HG03039 (cell line): ENCODE results near the gene DIABLO.
"Not testable (repeated sequence)": the region's sequence is repeated elsewhere in the genome, so short reads cannot be mapped to it uniquely, and the experiment has no call there.

ENCODE experiments used
- ATAC-seq: cut with Tn5 transposase; IDR thresholded peaks from one replicate; pipeline ENCODE4 v1.9.1; 2021; ENCODE audit warnings: mild to moderate bottlenecking, moderate library complexity; ENCODE audit not compliant: unreplicated experiment

The DIABLO gene

GRCh38 chr12:122215771-122216170 lies 10.1 kb downstream of the DIABLO start:
- no peak for ATAC-seq

DNA sequence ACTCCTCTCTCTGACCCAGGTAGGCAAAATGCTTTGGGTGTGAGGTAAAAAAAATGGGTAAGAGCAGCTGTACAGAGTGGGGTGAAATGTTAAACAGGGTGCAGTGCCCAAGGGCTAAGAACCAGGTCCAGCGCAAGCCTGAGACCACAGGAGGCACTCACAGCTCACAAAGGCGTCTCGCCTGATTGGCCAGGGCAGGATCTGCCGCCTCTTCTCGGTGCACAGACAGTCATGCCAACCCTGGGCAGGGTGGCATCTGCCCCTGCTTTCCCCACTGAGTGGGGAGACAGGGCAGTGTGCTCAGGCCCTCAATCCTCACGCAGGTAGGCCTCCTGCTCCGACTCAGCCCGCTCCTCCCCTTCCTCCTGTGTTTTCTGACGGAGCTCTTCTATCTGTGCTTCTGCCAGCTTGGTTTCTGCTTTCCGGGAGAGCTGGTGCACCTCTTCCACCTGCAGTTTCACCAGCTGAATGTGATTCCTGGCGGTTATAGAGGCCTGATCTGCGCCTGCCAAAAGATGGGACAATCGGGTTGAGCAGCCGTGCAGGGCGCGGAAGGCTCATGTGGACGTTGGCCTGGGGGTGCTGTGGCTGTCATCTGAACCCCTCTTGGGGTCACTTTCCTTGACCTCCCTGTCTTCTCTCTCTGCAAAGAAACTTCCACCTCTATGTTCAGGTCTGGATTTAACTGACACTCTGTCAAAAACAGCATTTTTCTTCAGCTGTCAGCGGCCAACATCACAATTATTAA lies 17.6 kb downstream of the DIABLO start:
- ATAC-seq, result no peak

DNA sequence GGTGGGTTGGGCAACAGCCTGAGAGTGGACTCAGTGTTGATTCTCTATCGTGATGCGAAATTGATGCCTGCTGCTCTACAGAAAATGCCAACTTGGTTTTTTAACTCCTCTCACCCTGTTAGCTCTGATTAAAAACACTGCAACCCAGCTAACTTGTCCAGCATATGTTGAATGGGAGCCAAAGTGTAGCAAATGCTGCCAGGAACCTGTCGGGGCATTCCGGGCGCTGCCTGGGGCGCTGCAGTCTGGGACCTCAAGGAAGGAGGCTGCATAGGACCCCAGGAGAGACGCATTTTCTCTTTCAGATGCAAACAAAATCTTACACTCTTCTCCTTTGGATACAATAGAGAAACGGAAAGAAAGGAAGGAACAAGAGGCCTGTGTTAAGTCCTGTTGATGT lies 18.5 kb downstream of the DIABLO start:
- no peak for ATAC-seq

DNA sequence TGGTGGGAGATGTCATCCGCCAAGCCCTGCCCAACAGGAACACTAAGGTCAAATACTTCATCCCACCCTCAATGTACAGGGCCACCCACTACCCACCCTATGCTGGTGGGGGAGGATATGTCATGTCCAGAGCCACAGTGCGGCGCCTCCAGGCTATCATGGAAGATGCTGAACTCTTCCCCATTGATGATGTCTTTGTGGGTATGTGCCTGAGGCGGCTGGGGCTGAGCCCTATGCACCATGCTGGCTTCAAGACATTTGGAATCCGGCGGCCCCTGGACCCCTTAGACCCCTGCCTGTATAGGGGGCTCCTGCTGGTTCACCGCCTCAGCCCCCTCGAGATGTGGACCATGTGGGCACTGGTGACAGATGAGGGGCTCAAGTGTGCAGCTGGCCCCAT lies 18.9 kb downstream of the DIABLO start:
- ATAC-seq, result no peak

- ATAC-seq, result no peak
These were observed 19.6 kb downstream of the DIABLO start for GRCh38 chr12:122206111-122206881.

- no peak for ATAC-seq
These were observed 20.6 kb downstream of the DIABLO start for GRCh38 chr12:122205053-122205925.

DNA sequence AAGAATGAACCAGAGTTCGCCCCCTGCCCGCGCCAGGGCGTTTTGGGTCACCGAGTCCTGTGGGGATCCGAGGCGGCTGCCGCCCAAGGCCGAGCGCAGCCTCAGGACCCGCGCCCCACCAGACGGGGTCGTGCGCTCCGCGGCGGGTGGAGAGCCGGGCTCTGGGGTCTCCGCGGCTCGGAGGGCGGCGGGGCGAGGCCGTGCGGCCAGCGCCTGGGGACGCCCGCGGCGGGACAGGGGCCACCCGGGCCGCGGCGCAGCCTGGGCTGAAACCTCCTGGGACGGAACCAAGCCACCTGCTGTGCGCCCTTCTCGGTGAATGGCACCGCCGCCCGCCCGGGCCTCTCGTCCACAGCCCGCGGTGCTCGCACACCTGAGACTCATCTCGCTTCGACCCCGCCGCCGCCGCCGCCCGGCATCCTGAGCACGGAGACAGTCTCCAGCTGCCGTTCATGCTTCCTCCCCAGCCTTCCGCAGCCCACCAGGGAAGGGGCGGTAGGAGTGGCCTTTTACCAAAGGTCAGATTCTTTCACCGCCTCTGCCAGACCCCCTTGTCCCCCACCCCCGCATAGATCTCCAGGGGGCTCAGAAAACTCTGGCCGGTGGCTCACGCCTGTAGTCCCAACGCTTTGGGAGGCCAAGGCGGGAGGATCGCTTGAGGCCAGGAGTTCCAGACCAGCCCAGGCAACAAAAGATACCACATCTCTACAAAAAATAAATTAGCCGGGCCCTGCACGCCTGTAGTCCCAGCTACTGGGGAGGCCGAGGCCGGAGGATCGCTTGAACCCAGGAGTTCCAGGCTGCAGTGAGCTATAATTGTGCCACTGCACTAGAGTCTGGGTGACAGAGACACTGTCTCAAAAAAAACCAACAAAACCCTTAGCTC lies 21.4 kb downstream of the DIABLO start:
- no peak for ATAC-seq

GRCh38 chr12:122203301-122204166 lies 22.3 kb downstream of the DIABLO start, which contains the start of gene B3GNT4:
B3GNT4 (plus strand) TSS chr12:122203709; CDS start chr12:122204619, 910 bp downstream.
- ATAC-seq, result no peak

DNA sequence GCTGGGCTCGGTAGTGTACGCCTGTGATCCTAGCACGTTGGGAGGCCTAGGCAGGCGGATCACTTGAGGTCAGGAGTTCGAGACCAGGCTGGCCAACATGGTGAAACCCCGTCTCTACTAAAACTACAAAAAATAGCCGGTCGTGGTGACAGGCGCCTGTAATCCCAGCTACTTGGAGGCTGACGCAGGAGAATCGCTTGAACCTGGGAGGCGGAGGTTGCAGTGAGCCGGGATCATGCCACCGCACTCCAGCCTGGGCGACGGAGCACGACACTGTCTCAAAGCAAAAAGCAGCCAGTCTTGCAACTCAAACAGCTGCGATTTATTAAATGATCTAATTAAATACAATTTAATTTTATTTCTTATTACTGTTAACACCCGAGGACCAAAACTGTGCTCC lies 23.0 kb downstream of the DIABLO start:
- not testable (repeated sequence) for ATAC-seq

GRCh38 chr12:122202017-122202416 lies 23.8 kb downstream of the DIABLO start:
- ATAC-seq, result no peak

DNA sequence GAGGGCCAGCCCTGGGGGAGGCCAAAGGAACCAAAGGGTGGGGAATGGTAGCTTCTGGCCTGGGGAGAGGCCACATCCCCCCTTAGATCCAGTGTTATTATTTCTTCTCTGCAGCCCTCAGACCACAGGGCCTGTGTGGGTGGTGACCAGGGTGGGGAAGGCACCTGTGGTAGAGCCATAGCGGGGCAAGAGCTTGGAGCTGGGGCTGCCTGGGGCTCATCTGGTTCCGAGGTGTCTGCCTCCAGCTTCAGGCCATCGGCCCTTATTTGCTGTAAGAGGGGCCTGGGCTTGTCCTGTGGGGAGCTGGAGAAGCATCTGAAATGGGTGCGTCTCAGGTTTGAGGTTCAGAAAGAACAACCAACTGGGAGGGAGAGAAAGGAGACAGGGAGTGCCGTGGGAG lies 24.5 kb downstream of the DIABLO start:
- no peak for ATAC-seq

- ATAC-seq, result no peak
These were observed 25.2 kb downstream of the DIABLO start for GRCh38 chr12:122200541-122201175.

DNA sequence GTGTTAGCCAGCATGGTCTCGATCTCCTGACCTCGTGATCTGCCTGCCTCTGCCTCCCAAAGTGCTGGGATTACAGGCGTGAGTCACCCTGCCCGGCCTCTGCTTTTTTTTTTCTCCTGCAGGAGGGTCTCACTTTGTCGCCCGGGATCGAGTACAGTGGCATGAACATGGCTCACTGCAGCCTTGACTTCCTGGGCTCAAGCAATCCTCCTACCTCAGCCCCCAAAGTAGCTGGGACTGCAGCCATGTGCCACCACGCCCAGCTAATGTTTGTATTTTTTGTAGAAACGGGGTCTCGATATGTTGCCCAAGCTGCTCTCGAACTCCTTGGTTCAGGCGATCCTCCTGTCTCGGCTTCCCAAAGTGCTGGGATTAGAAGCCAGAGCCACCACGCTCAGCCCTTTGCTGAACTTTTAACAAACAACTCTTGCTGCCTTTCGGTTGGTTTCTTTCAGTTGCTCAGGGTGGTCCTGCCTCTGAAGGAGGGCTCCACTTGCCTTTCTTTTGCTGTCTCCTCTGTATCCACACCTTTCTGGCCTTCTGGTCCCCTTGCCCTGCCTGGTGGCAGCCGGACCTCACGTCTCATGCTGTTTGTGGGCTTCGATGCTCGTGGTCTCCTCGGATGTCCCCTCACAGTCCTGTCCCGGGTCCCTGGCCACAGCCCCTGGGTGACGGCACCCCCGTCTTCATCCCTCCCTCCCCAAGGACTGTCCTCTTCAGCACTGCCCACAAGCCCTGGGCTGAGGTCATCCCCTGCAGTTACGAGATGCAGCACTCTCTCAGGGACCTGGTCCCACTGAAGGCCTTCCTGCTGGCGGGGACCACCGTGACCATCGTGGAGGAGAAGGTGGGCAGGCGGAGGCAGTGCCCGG lies 26.1 kb downstream of the DIABLO start:
- no peak for ATAC-seq

- ATAC-seq, result no peak
These were observed 28.3 kb downstream of the DIABLO start for GRCh38 chr12:122197612-122197966.

- no peak for ATAC-seq
These were observed 30.4 kb downstream of the DIABLO start for GRCh38 chr12:122195405-122195804.

DNA sequence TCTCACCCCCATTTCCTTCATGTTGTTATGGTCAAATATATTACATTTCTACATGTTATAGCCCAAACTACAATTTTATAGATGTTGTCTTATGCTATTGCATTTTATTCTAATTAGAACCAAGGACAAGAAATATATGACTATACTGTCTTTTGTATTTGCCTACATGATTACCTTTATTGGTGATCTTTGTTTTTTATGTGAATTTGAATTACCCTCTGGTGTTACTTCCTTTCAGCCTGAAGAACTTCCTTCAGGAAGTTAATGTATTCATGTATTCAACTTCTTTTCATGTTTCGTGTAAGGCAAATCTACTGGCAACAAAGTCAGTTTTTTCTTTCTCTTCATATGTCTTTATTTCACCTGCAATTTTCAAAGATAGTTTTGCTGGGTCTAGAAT lies 31.0 kb downstream of the DIABLO start:
- no peak for ATAC-seq

- no peak for ATAC-seq
These were observed 33.4 kb downstream of the DIABLO start for GRCh38 chr12:122192441-122192840.
